HG02678 (cell line): ENCODE measurements around the gene NFATC2IP.
"Not testable (repeated sequence)": the region's sequence is repeated elsewhere in the genome, so short reads cannot be mapped to it uniquely, and the experiment has no call there.

Experiments used
- ATAC-seq: cut with Tn5 transposase; IDR thresholded peaks from one replicate; pipeline ENCODE4 v1.9.1; 2021; ENCODE audit warnings: mild to moderate bottlenecking, moderate library complexity; ENCODE audit not compliant: unreplicated experiment

Gene NFATC2IP

DNA sequence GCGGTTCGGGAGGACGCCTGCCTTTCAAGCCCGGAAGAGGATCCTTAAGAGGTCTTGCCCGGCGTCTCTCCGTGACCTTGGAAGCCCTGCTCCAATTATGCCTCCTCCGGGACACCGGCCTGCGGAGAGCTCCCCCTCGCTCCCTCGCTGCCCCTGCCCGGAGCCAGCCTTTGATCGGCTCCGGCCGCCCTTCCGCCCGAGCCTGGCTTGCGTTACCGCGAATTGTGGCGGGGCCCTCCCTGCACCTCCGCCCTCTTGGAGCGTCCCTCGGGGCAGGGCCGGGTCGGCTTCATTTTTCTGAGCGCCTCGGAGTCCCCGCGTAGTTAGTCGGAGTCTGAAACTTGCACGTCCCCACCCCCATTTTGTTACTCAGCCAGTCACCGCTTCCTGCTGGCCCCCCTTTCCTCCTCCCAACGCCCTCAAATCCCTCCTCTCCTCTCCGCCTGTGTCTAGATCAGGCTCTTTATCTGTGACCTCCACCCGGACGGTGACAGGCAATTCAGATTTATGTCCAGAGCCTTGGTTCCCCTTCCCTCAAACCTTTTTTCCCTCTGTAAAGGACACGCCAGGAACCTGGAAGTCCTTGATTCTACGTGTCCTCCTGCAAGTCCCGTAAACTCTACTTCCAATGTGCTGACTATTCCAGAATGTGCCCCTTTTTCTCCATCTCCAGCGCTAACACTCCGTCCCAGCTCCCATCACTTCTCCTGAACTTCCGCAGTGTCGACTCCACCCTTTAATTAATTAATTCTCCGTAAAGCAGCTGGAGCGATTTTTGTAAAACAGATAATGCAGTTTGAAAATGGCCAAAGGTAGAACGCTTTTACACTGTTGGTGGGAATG, 25.1 kb upstream of the NFATC2IP start:
- peak; percentile 31 for ATAC-seq

DNA sequence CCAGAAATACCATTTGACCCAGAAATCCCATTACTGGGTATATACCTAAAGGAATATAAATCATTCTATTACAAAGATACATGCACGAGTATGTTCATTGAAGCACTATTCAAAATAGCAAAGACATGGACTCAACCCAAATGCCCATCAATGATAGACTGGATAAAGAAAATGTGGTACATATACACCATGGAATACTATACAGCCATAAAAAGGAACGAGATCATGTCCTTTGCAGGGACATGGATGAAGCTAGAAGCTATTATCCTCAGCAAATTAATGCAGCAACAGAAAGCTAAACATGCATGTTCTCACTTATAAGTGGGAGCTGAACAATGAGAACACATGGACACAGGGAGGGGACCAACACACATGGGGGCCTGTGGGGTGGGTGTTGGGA, 24.5 kb upstream of the NFATC2IP start:
- not testable (repeated sequence) for ATAC-seq

DNA sequence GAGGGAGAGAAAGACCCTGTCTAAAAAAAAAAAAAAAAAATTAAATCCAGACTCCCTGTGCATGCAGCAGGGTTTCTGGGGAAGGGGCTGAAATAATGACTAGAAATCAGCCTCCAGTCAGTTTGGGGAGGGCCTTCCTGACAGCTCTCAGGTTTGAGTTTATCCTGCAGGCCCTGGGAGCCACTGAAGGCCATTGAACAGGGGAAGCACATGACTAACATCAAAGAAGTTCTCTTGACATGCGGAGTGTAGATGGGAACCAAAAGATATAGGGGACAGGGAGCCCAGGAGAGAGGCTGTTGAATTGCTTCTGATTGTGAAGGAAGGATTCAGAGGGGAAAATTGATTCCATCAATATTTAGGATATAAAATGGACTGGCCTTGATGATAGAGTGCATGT, 22.9 kb upstream of the NFATC2IP start:
- no peak for ATAC-seq

DNA sequence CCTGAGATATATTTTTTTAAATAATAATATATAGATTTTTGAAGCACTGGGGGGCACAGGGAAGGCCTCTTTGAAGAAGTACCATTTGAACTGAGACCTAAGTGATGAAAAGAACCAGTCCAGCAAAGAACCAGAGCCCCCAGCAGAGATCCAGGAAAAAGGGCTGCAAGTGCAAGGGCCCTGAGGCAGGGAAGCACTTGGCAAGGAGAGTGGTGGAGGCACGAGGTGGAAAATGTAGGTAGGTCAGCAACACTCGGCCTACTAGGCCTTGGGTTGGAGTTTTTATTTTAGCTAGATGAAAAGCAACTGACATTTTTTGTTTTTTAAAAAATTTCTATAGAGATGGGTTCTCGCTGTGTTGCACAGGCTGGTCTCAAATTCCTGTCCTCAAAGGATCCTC, 20.5 kb upstream of the NFATC2IP start:
- no peak for ATAC-seq

DNA sequence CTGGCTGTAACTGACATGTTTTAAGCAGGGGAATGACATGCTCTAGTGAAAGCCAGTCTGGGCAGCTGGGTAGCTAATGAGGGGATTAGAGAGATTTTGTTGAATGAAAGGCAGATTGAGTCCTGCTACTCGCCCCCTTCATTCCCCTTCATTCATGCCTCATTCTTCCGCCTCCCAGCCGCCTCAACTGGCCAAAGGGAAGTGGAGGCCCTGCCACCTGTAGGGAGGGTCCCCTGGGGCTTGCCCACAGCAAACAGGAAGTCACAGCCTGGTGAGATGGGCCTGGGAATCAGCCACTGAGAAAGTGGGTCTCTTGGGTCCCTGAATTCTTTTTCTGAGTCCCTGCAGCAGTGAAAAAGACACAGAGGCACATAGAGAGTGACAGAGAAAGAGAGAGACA, 20.1 kb upstream of the NFATC2IP start:
- ATAC-seq = peak; percentile 55

DNA sequence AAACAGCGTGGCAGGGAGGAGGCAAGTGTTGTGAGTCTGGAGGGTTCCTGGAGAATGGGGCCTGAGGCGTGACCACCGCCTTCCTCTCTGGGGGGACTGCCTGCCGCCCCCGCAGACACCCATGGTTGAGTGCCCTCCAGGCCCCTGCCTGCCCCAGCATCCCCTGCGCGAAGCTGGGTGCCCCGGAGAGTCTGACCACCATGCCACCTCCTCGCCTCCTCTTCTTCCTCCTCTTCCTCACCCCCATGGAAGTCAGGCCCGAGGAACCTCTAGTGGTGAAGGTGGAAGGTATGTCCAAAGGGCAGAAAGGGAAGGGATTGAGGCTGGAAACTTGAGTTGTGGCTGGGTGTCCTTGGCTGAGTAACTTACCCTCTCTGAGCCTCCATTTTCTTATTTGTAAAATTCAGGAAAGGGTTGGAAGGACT, 18.9 kb upstream of the NFATC2IP start, which contains the start of gene CD19:
Gene CD19 (plus strand): TSS at position 171 of the 425 bp plus-strand sequence. CDS start 30 bp downstream, at position 201.
- no peak for ATAC-seq

DNA sequence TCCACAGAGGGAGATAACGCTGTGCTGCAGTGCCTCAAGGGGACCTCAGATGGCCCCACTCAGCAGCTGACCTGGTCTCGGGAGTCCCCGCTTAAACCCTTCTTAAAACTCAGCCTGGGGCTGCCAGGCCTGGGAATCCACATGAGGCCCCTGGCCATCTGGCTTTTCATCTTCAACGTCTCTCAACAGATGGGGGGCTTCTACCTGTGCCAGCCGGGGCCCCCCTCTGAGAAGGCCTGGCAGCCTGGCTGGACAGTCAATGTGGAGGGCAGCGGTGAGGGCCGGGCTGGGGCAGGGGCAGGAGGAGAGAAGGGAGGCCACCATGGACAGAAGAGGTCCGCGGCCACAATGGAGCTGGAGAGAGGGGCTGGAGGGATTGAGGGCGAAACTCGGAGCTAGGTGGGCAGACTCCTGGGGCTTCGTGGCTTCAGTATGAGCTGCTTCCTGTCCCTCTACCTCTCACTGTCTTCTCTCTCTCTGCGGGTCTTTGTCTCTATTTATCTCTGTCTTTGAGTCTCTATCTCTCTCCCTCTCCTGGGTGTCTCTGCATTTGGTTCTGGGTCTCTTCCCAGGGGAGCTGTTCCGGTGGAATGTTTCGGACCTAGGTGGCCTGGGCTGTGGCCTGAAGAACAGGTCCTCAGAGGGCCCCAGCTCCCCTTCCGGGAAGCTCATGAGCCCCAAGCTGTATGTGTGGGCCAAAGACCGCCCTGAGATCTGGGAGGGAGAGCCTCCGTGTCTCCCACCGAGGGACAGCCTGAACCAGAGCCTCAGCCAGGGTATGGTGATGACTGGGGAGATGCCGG, 18.2 kb upstream of the NFATC2IP start:
- no peak for ATAC-seq

DNA sequence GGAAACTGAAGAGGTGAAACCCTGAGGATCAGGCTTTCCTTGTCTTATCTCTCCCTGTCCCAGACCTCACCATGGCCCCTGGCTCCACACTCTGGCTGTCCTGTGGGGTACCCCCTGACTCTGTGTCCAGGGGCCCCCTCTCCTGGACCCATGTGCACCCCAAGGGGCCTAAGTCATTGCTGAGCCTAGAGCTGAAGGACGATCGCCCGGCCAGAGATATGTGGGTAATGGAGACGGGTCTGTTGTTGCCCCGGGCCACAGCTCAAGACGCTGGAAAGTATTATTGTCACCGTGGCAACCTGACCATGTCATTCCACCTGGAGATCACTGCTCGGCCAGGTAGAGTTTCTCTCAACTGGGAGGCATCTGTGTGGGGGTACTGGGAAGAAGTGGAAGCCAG, 17.6 kb upstream of the NFATC2IP start:
- ATAC-seq = no peak

DNA sequence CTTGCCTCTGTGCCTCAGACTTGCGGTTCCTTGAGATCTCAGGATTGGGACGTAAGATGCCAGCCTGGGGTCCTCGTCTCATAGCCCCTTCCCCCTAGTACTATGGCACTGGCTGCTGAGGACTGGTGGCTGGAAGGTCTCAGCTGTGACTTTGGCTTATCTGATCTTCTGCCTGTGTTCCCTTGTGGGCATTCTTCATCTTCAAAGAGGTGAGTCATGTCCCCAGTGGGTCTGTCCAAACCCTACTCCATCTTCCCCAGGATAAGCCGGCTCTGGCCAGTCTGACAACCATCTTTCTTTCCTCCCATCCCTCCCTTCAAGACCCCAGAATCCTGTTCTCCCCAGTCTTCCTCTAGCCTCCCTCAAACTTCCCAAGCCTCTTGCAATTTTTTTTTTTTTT, 15.4 kb upstream of the NFATC2IP start:
- no peak for ATAC-seq

DNA sequence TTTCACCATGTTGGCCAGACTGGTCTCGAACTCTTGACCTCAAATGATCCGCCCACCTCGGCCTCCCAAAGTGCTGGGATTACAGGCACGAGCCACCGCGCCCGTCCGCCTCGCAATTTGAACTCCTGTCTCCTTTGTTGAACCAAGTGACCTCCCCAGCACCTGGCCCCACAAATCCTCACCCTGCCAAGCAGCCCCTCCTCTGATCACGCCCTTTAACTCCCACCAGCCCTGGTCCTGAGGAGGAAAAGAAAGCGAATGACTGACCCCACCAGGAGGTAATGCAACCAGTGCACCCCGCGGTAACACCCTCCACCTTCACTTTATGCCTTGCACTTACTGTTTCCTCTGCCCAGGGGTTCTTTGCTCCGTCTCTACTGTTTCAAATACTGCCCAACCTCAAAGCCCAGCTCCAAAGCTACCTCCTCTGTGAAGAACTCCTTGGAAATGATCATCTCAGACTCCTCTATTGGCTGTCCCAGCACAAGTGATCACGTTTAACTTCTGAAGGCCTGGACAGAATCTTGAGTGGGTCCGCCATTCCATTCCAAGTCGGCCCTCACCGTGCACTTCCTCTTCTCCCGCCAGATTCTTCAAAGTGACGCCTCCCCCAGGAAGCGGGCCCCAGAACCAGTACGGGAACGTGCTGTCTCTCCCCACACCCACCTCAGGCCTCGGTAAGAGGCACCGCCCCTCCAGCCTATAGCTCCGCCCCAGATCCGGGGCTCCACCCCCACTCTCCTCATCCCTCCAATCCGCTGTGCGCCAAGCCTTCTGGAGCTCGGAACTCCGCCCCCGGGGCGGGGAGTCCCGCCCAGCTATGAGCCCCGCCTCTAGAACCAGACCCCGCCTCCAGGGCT, 14.6 kb upstream of the NFATC2IP start:
- ATAC-seq = peak; percentile 80

DNA sequence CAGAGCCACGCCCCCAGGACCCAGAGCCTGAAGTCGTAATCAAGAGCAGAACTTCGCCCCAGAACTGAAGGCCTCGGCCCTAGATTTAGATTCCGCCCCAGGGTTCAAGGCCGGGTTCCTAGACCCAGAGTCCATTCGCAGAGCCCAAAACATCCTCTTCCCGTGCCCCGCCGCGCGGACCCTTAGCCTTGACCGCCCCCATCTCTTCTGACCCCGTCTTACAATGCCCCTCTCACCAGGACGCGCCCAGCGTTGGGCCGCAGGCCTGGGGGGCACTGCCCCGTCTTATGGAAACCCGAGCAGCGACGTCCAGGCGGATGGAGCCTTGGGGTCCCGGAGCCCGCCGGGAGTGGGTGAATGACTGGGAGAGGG, 14.0 kb upstream of the NFATC2IP start:
- no peak for ATAC-seq

DNA sequence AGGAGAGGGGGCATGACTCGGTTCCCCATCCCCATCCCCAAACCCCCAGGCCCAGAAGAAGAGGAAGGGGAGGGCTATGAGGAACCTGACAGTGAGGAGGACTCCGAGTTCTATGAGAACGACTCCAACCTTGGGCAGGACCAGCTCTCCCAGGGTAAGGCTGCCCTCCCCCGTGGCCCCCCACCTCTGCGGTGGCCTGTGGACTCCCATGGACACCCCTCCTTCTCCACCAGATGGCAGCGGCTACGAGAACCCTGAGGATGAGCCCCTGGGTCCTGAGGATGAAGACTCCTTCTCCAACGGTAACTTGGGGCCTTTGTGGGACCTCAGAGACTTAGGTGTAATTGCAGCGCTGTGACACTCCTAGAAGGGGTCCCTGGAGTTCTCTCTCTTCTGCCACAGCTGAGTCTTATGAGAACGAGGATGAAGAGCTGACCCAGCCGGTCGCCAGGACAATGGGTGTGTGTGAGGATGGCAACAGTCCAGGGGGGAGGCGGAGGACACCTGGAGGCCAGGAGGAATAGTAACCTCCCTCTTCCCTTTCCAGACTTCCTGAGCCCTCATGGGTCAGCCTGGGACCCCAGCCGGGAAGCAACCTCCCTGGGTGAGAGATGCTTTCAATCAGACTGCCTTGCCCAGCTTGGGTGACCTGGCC, 13.4 kb upstream of the NFATC2IP start:
- ATAC-seq = no peak

DNA sequence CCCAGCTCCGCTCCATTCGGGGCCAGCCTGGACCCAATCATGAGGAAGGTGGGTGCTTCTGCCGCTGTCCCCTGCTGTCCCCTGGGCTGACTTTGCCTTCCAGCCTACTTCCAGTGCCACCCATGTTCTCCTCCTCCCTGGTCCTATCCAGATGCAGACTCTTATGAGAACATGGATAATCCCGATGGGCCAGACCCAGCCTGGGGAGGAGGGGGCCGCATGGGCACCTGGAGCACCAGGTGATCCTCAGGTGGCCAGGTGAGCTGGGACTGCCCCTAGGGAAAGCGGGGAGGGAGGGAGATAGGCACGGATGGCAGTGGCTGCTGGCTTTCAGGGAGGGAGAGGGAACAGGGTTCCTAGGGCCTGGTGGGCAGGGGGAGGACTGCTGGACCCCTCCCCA, 12.0 kb upstream of the NFATC2IP start:
- no peak for ATAC-seq

DNA sequence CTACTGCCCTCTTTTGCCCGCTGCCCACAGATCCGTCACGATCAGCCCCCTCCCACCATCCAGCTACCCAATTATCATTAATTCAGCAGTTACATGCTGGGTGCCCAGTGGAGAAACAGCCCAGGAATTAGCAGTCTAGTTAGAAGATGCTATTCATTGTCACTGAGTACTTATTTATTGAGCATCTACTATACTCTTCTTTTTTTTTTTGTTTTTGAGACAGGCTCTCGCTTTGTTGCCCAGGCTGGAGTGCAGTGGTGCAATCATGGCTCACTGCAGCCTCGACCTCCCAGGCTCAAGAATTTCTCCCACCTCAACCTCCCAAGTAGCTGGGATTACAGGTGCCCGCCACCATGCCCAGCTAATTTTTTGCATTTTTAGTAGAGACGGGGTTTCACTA, 10.9 kb upstream of the NFATC2IP start:
- not testable (repeated sequence) for ATAC-seq

DNA sequence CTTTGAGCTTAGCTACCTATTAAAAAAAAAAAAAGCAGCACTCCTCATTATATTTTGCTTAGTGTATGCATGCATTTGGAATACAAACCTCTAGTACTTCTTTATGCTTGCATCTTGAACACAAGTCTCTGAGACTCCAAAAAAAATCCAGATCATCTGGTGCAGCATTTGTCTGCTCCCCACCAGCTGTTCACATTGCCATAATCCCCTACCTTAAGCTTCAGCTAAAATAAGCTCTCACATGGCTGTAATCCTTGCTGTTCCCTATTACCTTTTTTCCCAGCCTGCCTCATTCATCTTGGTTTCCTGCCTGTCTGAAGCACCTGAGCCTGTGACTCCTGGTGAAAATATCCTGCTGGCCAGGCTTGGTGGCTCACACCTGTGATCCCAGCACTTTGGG, 7.5 kb upstream of the NFATC2IP start:
- no peak for ATAC-seq

DNA sequence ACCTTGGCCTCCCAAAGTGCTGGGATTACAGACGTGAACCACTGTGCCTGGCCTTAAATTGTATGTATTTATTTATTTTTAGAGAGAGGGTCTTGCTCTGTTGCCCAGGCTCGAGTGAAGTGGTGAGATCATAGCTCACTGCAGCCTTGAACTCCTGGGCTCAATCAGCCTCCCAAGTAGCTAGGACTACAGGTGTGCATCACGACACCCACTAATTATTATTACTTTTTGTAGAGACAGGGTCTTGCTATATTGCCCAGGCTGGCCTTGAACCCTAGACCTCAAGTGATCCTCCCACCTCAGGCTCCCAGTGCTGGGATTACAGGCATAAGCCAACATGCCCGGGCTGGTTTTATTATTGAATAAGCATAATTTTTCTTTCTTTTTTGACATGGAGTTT, 4.1 kb upstream of the NFATC2IP start:
- ATAC-seq = no peak

DNA sequence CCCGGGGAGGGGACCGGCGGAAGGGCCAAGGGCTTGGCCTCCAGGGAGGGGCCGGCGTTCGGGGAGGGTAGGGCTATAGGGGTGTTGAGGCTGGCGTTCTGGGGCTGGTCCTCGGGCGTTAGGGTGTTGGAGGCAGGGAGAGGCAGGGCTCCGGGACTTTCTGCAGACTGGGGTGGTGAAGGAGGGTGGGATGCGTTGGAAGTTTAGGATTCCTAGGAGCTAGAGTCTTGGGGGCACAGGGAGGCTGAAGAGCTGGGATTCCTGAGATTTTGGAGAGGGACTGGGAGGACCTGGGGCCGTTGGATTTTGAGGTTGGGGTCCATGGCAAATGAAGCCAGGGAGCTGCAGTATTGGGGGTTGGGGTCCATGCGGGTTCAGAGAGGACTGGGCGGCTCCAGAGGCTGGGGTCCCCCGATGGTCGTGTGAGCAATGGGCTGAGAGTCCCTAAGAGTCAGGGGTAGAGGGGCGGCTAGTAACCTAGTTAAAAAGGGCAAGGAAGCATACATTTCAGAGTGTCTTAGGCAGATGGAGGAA, 740 bp downstream of the NFATC2IP start:
- peak; percentile 25 for ATAC-seq

DNA sequence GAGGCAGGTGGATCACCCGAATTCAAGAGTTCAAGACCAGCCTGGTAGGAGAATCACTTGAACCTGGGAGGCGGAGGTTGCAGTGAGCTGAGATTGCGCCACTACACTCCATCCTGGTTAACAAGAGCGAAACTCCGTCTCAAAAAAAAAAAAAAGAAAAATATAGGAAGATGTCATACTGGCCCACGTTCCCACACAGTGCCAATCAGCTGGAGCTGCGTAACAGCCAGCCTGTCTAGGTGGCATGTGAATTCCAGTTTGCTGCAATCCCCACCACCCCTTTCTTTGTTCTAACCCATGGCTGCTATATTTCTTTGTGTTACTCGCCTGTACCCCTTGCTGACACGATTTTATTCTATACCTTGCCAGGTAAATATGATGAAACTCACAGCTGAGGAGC, 7.5 kb downstream of the NFATC2IP start:
- ATAC-seq = no peak

DNA sequence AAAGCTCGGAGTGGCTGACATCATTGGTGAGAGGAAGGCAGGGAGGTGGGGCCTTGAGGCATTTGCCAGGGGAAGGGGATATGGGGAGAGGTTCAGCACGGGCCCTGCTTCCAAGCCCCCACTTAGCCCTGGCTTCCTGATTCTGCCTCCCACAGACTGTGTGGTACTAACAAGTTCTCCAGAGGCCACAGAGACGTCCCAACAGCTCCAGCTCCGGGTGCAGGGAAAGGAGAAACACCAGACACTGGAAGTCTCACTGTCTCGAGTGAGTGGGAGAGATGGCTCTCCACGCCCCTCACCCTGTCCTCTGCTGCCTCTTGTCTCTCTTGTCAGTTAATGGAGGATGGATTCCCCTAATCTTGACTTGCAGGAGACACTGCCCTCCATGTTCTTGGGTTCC, 8.1 kb downstream of the NFATC2IP start:
- no peak for ATAC-seq

DNA sequence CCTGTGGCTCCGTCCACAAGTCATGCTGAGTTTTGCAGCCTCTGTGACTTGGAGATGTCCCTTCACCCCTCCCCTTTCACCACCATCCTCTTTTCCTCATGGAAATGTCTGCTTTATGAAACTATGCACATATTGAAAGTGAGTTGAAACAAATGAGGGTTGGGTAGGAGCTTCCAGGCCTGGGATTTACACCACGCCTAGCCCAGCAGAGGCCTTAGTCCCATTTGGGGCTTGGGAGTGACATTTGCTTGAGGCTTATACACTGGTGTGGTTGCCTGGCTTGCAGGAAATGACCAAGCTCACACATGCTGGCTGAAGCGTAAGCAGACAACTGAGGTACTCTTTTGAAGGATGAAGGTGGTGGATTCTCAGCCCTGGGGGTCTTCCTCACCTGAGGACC, 13.3 kb downstream of the NFATC2IP start:
- no peak for ATAC-seq
